HG03064 (cell line): ENCODE data around the gene SLC2A6.

Experiments used
- ATAC-seq: cut with Tn5 transposase; IDR thresholded peaks from one replicate; pipeline ENCODE4 v1.9.1; 2021; ENCODE audit warnings: low read depth; ENCODE audit not compliant: unreplicated experiment

SLC2A6 gene

GRCh38 chr9:133443982-133444381 is 34.9 kb downstream of the SLC2A6 start:
- no peak for ATAC-seq

DNA sequence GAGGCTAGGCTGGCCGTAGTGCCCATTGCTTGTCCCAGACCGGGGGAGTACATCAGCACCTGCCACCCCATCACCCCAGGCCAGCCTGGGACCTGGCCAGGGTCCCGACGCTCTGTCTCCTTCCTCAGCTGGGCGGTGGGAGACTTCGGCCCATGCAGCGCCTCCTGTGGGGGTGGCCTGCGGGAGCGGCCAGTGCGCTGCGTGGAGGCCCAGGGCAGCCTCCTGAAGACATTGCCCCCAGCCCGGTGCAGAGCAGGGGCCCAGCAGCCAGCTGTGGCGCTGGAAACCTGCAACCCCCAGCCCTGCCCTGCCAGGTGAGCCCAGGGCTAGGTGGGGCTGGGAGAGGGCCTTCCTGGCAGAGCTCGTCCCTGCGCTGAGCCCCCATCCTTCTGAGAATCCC is 35.7 kb downstream of the SLC2A6 start:
- no peak for ATAC-seq

DNA sequence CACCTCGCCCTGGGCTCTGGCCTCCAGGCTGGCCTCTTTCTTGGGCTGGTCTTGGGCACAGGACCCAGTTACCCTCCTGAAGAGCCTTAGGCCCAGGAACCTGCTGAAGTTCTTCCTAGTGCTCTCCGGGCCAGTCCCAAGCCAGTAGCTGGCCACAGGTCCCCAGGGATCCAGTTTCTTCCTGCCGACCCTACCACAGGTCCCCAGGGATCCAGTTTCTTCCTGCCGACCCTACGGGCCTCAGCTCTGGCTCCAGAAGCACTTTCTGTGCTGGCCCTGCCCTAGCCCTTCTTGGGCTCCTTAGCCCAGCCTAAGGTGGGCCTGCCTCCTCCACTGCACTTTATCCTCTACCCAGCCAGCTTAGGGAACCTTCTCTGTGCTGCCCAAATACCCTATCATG is 37.3 kb downstream of the SLC2A6 start:
- no peak for ATAC-seq

GRCh38 chr9:133440874-133441273 is 38.0 kb downstream of the SLC2A6 start:
- no peak for ATAC-seq

DNA sequence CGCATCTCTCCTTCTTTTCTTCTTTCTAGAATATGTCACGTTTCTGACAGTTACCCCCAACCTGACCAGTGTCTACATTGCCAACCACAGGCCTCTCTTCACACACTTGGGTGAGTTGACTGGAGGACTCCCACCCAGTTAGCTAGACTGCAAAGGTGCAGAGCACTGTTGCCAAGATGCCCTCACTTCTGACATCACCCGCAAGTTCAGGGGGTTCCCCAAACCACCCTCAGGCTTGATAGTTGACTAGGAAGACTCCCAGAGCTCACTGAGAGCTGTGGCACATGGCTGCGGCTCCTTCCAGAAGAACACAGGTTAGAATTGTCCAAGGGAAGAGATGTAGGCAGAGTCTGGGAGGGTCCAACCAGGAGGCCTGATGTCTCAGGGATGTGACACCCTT is 39.6 kb downstream of the SLC2A6 start:
- ATAC-seq, result no peak

DNA sequence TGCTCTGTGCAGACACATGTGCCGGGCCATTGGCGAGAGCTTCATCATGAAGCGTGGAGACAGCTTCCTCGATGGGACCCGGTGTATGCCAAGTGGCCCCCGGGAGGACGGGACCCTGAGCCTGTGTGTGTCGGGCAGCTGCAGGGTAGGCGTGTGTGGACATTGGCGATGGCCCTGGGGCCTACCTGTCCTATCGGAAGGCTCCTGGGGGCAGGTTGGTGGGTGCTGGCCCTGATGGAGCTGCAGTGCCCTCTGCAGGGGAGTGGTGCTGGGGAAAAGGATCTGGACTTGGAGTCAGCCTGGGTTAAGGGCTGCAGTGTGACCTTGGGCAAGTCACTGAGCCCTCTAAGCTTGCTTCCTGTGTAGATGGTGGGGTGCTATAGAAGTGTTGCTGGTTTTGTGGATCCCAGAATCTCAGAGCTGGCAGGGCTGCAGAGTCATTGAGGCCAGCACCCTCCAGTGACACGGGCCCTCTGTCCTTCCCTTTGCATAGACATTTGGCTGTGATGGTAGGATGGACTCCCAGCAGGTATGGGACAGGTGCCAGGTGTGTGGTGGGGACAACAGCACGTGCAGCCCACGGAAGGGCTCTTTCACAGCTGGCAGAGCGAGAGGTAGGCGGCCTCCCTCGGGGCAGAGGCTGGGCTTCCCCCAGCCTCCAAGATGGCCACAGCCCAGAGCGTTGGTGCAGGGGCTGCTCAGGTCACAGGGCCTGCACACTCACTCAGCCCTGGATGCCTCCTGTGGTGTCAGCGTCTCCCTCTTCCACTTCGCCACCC is 41.0 kb downstream of the SLC2A6 start:
- ATAC-seq, result no peak

- no peak for ATAC-seq
Measured at GRCh38 chr9:133436681-133437080, 42.2 kb downstream of the SLC2A6 start.

DNA sequence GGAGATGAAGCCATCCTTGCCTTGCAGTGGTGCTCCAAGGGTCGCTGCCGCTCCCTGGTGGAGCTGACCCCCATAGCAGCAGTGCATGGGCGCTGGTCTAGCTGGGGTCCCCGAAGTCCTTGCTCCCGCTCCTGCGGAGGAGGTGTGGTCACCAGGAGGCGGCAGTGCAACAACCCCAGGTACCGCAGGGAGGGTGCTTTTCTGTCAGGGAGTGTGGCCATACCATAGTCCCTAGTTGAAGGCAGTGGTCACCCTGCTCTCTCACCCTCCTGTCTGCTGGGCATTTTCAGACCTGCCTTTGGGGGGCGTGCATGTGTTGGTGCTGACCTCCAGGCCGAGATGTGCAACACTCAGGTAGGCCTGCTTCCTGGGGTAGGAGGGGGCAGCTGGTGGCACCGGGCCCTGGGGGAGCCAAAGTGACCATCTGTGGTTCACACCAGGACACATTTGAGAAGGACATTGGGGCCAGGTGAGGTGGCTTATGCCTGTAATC is 45.5 kb downstream of the SLC2A6 start:
- ATAC-seq, result no peak

DNA sequence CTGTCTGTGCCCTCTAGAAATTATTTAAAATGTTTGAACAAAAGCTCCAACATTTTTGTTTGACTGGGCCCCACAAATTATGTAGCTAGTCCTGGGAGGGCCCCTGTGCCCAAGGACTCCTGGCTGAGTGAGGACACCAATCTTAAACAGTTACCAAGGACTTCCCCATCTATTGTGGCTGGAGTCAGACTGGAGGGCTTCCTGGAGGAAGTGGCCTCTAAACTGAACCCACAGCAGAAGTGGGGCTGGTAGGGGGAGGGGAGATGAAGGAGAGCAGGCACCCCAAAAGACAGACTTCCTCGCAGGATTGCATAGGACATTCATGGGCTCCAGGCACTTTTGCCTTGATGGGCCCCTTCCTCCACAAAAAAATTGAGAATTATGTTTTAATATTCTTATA is 48.7 kb downstream of the SLC2A6 start:
- no peak for ATAC-seq

DNA sequence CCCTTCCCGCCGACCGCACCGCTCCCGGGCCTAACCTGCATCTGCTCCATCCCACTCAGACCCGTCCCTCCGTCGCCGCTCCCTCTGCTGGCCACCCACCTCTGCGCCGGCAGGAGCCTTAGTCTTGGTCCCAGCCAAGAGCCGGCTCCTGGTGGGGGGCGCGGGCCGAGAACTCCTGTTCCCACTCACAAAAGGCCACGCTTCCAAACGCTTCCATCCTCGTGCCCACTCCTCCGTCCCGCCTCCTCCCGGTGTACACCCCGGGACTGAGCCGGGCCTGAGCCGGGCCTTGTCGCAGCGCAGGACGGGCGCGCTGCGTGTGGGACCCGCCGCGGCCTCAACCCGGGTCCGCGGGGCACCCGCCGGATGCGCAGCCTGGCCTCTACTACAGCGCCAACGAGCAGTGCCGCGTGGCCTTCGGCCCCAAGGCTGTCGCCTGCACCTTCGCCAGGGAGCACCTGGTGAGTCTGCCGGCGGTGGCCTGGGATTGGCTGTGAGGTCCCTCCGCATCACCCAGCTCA is 49.2 kb downstream of the SLC2A6 start:
- ATAC-seq, result no peak

- no peak for ATAC-seq
Measured at GRCh38 chr9:133429214-133429613, 49.7 kb downstream of the SLC2A6 start.

DNA sequence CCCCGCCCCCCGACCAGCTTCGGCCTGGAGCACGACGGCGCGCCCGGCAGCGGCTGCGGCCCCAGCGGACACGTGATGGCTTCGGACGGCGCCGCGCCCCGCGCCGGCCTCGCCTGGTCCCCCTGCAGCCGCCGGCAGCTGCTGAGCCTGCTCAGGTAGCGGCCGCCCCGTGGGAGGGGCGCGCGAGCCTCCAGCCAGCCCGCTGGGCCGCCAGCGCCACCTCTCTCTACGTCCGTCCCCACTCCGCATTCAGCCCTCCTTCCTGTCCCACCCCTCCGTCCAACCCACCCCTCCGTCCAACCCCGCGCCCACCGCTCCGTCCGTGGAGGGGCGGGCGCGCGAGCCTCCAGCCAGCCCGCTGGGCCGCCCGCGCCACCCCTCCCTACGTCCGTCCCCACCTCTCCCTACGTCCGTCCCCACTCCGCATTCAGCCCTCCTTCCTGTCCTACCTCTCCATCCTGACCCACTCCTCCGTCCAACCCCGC is 50.2 kb downstream of the SLC2A6 start:
- ATAC-seq, result no peak

GRCh38 chr9:133427658-133428348 is 51.1 kb downstream of the SLC2A6 start:
- no peak for ATAC-seq

DNA sequence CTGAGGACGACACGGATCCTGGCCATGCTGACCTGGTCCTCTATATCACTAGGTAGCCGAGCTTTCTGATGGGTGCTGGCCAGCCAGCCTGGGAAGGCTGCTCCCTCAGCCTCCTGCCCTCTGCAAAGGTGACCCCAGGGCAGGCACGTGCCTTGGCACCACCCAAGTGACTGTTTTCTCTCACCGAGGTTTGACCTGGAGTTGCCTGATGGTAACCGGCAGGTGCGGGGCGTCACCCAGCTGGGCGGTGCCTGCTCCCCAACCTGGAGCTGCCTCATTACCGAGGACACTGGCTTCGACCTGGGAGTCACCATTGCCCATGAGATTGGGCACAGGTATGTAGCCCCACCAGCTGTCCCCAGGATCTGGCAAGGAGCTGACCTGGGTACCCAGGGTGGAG is 52.9 kb downstream of the SLC2A6 start:
- no peak for ATAC-seq

DNA sequence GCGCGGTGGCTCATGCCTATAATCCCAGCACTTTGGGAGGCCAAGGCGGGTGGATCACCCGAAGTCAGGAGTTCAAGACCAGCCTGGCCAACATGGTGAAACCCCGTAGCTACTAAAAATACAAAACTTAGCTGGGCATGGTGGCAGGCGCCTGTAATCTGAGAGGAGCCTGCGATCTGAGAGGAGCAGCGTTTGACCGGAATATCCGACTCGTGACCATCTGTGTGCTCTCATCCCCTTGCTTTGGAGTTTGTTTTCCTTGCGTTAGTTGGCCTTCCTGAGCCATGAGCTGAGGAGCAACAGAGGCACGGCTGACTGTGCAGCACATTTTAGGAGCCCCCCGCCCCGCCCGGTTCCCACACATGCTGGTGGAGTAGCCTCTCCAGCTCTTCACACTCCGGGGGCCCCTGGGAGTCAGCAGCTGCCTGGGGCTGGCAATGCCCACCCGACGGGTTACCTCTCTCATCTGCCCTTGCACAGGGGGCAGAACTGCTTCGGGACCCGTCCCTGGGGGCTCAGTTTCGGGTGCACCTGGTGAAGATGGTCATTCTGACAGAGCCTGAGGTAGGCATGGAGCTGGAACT is 53.8 kb downstream of the SLC2A6 start:
- ATAC-seq, result no peak

GRCh38 chr9:133424187-133424586 is 54.7 kb downstream of the SLC2A6 start:
- ATAC-seq, result no peak

- no peak for ATAC-seq
Measured at GRCh38 chr9:133423216-133423615, 55.7 kb downstream of the SLC2A6 start.

GRCh38 chr9:133421615-133422542 is 57.0 kb downstream of the SLC2A6 start, which contains the start of gene ADAMTS13:
Gene ADAMTS13 (plus strand): TSS chr9:133422367. CDS start chr9:133422444, 77 bp downstream.
- ATAC-seq, result no peak
